Neural crest cell (in vitro differentiated cells): ENCODE data around the gene CDC14A. TPM values are rescaled to one million over a fixed set of nuclear protein-coding genes. Genes with fewer than 3 reads are reported as not detected.

Experiments used
- DNase-seq: peaks from one replicate; pipeline ENCODE4 v3.0.0; 2021; ENCODE audit warnings: low read depth, mixed read lengths, low spot score
- H3K27ac Mint-ChIP-seq: one replicate; pipeline ENCODE4 v1.8.0; 2021; ENCODE audit warnings: mild to moderate bottlenecking, mixed read lengths; ENCODE audit not compliant: unreplicated experiment
- H3K27me3 Mint-ChIP-seq: 2 replicates; pipeline ENCODE4 v1.8.0; 2021; ENCODE audit warnings: low read depth, mild to moderate bottlenecking, mixed read lengths
- H3K36me3 Mint-ChIP-seq: 2 replicates; pipeline ENCODE4 v1.8.0; 2021; ENCODE audit warnings: low read depth, mild to moderate bottlenecking, mixed read lengths
- H3K4me1 Mint-ChIP-seq: 2 replicates; pipeline ENCODE4 v1.8.0; 2021; ENCODE audit warnings: mixed read lengths
- H3K4me3 Mint-ChIP-seq: one replicate; pipeline ENCODE4 v1.8.0; 2021; ENCODE audit warnings: mild to moderate bottlenecking, mixed read lengths
- H3K9me3 Mint-ChIP-seq: 2 replicates; pipeline ENCODE4 v1.8.0; 2021; ENCODE audit warnings: mixed read lengths
- total RNA-seq: library from RNA; stranded (reverse); gene quantifications from 2 replicates; pipeline ENCODE4 v1.2.1, GENCODE V29; 2021
- TF ChIP-seq, protein P1 (sequence below): fragments of 200-600 bp; sonication (generic); conservative IDR thresholded peaks from 2 replicates; pipeline ENCODE4 v1.5.0; 2021; ENCODE audit warnings: antibody characterized with exemption, mild to moderate bottlenecking

Gene CDC14A
- total RNA-seq, 1 donor from 2014 or later = 15.7 TPM

DNA sequence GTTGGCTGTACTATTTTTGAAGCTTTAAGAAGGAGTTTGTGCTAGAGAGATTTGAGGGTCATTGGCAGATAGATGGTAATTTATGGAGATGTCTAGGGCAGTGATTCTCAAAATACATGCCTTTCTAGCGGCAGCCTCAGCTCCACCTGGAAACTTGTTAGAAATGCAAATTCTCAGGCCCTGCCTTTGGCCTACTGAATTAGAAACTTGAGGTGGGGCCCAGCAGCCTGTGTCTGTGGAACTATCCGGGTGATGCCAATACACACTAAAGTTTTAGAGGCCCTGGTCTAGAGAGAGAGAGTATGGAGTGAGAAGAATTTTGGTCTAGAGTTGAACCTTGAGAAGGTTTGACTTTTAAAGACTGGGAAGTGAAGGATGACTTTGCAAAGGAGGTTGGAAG, 82.5 kb downstream of the CDC14A start:
- Mint-ChIP-seq H3K4me3 (no peak overlapping the region), H3K4me1 (peaks cover 2% of the 10 kb centered on the region), H3K9me3 (no peaks in the 10 kb centered on the region), H3K36me3 (peaks cover 8% of the 10 kb centered on the region), H3K27ac (no peak overlapping the region), H3K27me3 (no peaks in the 10 kb centered on the region)
- DNase-seq = no peak
- TF ChIP-seq, protein P1, sequence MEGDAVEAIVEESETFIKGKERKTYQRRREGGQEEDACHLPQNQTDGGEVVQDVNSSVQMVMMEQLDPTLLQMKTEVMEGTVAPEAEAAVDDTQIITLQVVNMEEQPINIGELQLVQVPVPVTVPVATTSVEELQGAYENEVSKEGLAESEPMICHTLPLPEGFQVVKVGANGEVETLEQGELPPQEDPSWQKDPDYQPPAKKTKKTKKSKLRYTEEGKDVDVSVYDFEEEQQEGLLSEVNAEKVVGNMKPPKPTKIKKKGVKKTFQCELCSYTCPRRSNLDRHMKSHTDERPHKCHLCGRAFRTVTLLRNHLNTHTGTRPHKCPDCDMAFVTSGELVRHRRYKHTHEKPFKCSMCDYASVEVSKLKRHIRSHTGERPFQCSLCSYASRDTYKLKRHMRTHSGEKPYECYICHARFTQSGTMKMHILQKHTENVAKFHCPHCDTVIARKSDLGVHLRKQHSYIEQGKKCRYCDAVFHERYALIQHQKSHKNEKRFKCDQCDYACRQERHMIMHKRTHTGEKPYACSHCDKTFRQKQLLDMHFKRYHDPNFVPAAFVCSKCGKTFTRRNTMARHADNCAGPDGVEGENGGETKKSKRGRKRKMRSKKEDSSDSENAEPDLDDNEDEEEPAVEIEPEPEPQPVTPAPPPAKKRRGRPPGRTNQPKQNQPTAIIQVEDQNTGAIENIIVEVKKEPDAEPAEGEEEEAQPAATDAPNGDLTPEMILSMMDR = no peak

DNA sequence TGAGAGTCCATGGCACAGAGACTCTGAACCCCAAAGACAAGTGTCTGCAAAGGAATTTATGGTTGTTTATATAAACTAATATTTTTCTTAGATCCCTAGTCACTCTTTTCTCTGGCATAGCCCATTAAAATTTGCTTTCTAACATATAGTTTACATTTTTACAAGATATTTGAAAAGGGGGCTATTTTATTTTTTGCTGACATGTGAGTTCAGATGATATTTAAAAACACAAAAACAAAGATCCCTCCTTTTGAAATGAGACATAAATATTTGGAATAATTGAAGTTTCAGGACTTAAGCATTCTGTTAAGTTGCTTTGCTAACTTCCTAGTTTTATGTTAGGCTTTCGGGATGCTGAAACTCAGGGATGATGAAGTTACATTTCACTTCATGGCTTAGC, 86.1 kb downstream of the CDC14A start:
- Mint-ChIP-seq H3K4me3 (no peak overlapping the region), H3K4me1 (peaks cover 6% of the 10 kb centered on the region), H3K27ac (no peak overlapping the region), H3K27me3 (no peaks in the 10 kb centered on the region), H3K36me3 (peaks cover 3% of the 10 kb centered on the region), H3K9me3 (no peaks in the 10 kb centered on the region)
- TF ChIP-seq, protein P1 = no peak
- DNase-seq = no peak

DNA sequence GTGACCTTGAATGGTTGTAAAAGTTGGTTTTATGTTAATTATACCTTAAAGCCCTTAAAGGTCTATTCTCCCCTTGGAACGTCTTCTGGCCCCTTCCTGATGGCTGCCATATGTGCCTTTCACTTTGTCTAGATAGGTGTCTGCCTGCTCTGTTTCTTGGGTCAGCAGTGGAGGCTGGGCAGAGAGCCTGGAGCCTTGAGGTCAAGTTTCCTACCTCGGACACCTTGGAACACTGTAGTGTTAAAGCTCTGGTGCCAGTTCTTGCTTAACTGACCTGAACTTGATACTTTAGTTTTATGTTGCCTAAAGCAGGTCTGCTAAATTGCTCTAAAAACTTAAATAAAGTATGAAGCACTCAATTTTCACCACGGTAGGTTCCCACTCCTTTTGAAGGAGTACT, 86.5 kb downstream of the CDC14A start:
- Mint-ChIP-seq H3K4me1 (peaks cover 6% of the 10 kb centered on the region), H3K4me3 (no peak overlapping the region), H3K27me3 (no peaks in the 10 kb centered on the region), H3K9me3 (no peaks in the 10 kb centered on the region), H3K27ac (no peak overlapping the region), H3K36me3 (peaks cover 3% of the 10 kb centered on the region)
- TF ChIP-seq, protein P1 = no peak
- DNase-seq = no peak

DNA sequence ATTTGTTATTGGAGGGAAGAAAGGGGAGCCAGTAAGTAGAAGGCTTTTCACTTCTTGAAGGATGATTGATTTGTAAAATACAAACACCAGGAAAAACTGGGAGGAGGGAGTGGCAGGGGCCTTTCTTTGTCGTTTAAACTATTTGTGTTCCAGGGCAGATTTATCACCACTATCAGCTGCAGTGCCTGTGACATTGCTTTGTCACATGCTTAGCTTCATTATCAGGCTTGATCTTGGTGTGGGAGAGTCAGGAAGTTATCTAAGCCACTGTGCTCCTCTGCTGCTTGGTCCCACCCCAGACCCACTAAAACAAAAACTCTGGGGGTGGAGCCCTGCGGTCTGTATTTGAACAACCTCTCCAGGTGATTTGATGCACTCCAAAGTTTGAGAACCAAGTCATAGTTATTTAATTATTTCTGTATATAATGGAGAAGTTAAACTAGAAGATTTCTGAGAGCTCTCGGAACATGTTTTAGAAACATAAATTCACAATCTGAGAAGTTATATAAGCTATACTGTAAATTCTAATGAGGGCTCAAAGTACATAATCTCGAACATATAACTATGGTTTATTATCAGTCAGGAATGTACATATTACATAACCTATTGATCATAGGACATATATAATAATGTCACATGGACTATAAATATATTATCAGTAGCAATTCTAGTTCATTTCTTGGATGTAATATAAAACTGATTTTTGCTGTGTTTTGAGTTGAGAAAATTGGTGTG, 87.9 kb downstream of the CDC14A start:
- H3K27me3 Mint-ChIP-seq = no peaks in the 10 kb centered on the region
- peaks cover 6% of the 10 kb centered on the region for H3K4me1 Mint-ChIP-seq
- H3K4me3 Mint-ChIP-seq = no peak overlapping the region
- no peaks in the 10 kb centered on the region for H3K9me3 Mint-ChIP-seq
- H3K27ac Mint-ChIP-seq = no peak overlapping the region
- H3K36me3 Mint-ChIP-seq = no peaks in the 10 kb centered on the region
- DNase-seq = no peak
- TF ChIP-seq, protein P1 = no peak

DNA sequence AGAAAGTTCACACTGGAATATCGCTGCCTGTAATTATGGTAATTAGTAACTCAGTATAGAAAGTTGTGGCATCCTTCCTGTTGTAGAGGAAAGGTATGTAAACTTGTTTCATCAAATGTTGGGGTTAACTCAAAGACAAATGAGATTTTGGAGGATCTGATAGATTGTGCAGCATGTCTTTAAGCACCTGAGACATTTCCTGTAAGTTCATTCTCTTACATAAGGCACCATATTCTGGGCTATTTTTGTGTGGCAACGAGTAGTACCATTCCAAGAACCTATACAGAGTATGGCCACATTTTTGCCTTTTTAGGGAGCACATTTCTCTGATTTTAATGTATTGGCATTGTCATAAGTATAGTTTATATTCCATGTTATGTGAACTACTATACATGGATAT, 88.8 kb downstream of the CDC14A start:
- DNase-seq = no peak
- no peaks in the 10 kb centered on the region for H3K36me3 Mint-ChIP-seq
- H3K4me1 Mint-ChIP-seq = peaks cover 6% of the 10 kb centered on the region
- TF ChIP-seq, protein P1 = no peak
- no peaks in the 10 kb centered on the region for H3K9me3 Mint-ChIP-seq
- H3K27me3 Mint-ChIP-seq = no peaks in the 10 kb centered on the region
- H3K27ac Mint-ChIP-seq = no peak overlapping the region
- H3K4me3 Mint-ChIP-seq = no peak overlapping the region
